Measurements from ENCODE around the gene PDE4D.

PDE4D gene

DNA sequence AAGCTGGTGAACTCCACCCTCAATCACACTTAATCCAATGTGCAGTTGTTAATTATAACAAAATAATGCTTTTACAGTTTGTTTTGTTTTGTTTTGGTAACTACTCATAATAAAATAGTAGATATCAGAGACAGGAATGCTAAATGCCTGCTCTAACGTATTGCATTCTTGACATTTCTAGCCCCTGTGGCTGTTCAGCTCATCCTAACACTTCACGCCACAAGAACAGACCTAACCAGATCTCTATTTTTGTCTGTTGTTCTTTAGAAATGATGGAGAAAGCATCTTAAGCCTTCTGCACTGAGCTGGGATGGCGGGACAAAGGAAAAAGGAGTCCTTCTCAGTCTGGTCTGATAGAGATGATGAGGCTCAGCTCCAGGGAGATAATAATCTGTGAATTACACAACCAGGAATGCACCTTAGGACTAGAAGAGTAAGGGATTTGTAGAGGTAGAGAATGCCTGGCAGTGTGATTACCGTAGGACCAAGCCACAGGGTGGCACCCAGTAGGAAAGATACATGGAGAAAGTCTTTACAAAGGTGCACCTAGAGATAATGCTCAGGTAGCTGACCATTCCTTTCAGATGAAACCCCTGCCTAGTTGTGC lies 628.8 kb downstream of the PDE4D start:
- Histone ChIP-seq H3K9me3 (no peaks in the 10 kb centered on the region), H3K27ac (peak overlapping the region in 1 of 2 donors; percentile 27), H3K36me3 (no peaks in the 10 kb centered on the region), H3K4me1 (peaks cover 0 to 54% (median 2%) of the 10 kb centered on the region in 4 donors), H3K27me3 (no peaks in the 10 kb centered on the region), H3K4me3 (no peak overlapping the region)
- no peak for DNase-seq
- TF ChIP-seq, protein P1, sequence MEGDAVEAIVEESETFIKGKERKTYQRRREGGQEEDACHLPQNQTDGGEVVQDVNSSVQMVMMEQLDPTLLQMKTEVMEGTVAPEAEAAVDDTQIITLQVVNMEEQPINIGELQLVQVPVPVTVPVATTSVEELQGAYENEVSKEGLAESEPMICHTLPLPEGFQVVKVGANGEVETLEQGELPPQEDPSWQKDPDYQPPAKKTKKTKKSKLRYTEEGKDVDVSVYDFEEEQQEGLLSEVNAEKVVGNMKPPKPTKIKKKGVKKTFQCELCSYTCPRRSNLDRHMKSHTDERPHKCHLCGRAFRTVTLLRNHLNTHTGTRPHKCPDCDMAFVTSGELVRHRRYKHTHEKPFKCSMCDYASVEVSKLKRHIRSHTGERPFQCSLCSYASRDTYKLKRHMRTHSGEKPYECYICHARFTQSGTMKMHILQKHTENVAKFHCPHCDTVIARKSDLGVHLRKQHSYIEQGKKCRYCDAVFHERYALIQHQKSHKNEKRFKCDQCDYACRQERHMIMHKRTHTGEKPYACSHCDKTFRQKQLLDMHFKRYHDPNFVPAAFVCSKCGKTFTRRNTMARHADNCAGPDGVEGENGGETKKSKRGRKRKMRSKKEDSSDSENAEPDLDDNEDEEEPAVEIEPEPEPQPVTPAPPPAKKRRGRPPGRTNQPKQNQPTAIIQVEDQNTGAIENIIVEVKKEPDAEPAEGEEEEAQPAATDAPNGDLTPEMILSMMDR (IDR thresholded peaks at IDR 0.05), result no peak
- intact Hi-C loops (cut with DNase I; ENCODE audit: low total_unique reads), result no loop called here

DNA sequence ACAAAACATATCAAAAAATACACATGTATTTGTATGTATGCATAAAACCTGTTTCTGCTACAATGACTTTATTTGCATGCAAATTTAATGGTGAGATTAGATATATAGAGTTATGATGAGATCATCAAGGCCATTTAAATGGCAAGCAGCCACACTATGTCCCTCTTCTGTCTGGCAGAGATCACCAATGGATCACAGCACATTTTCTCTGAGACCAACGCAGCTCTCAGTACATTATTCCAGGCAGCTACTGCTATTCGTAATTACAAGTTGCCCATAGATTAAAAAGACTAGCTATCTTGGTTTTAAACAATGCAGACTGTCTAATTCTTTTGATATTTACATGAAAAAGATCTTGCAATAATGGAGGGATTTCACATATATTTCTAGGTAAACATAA lies 629.5 kb downstream of the PDE4D start:
- Histone ChIP-seq H3K4me3 (no peak overlapping the region), H3K27me3 (no peaks in the 10 kb centered on the region), H3K4me1 (peaks cover 0 to 61% (median 6%) of the 10 kb centered on the region in 4 donors), H3K9me3 (no peaks in the 10 kb centered on the region), H3K36me3 (no peaks in the 10 kb centered on the region), H3K27ac (no peak overlapping the region)
- no peak for DNase-seq
- intact Hi-C loops (cut with DNase I; ENCODE audit: low total_unique reads), result no loop called here
- TF ChIP-seq, protein P1 (IDR thresholded peaks at IDR 0.05), result no peak

DNA sequence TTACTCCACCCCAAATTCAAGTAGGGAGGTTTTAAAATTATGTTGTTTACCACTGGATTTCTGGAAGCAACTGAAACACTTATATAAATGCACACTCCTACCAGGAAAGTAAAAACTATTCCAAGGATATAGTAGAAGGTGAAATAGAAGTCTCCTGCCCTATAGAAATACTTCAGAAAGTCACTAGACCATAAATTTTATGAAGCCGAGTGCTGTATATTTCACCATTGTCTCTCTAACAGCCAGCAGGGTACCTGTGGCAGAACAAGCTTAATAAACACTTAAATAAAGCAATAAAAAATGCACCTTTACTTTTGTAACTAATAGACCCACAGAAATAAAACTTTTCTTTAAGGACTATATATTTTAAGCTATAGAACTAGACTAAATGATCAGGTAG lies 631.6 kb downstream of the PDE4D start:
- Histone ChIP-seq H3K4me1 (peaks cover 0 to 78% (median 6%) of the 10 kb centered on the region in 4 donors), H3K27me3 (no peaks in the 10 kb centered on the region), H3K4me3 (no peak overlapping the region), H3K36me3 (no peaks in the 10 kb centered on the region), H3K9me3 (no peaks in the 10 kb centered on the region), H3K27ac (no peak overlapping the region)
- no peak for DNase-seq
- TF ChIP-seq, protein P1 (IDR thresholded peaks at IDR 0.05), result no peak
- intact Hi-C loops (cut with DNase I; ENCODE audit: low total_unique reads), result no loop called here

DNA sequence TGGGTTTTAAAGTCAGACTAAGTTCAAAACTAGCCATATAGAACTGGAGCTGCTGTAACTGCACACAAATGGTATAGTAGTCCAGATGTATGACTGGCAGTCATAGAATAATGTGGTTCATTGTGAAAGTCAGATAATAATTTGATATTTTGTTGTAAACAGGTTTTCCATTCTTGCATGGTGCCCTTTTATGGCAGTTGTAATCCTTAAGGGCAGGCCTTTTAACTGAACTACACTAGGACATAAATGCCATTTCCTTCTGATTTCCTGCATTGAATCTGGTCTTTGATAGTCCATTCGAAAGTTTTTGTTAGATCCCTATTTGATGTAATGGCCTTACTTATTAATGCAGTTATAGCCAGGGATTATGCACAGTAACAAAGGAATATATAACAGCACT lies 632.6 kb downstream of the PDE4D start:
- no peak for DNase-seq
- Histone ChIP-seq H3K27ac (peak overlapping the region in 1 of 2 donors; percentile 70), H3K36me3 (no peaks in the 10 kb centered on the region), H3K9me3 (no peaks in the 10 kb centered on the region), H3K4me3 (no peak overlapping the region), H3K27me3 (no peaks in the 10 kb centered on the region), H3K4me1 (peaks cover 0 to 78% (median 8%) of the 10 kb centered on the region in 4 donors)
- intact Hi-C loops (cut with DNase I; ENCODE audit: low total_unique reads), result no loop called here
- TF ChIP-seq, protein P1 (IDR thresholded peaks at IDR 0.05), result no peak

DNA sequence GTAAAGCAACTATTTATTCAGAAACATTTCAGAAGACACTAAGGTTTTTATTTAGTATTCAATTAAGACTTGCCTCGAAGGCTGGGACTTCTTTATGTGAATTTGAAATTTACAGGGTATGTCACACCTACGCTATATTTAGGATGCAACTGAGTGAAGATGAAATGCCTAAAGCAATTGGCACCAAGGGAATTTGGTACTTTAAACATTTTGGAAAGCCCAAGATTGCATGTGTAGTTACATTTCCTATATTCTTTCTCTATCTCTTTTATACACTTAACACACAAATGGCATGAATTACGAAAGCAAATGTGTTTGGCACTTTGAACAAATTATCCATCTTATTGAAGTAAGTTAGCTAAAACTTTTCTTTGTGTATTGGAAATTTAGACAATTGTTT lies 633.3 kb downstream of the PDE4D start:
- DNase-seq, result no peak
- H3K4me1 ChIP-seq, result peaks cover 0 to 81% (median 8%) of the 10 kb centered on the region in 4 donors
- no peaks in the 10 kb centered on the region for H3K27me3 ChIP-seq
- intact Hi-C loops (cut with DNase I; ENCODE audit: low total_unique reads), result no loop called here
- peak overlapping the region; percentile 32 to 70 for H3K27ac ChIP-seq
- H3K4me3 ChIP-seq, result no peak overlapping the region
- H3K9me3 ChIP-seq, result no peaks in the 10 kb centered on the region
- TF ChIP-seq, protein P1 (IDR thresholded peaks at IDR 0.05), result no peak
- no peaks in the 10 kb centered on the region for H3K36me3 ChIP-seq

Measured in tibial artery (tissue), 4 donors.